Measurements from ENCODE around the gene GRM4. TPM values are rescaled to one million over a fixed set of nuclear protein-coding genes. Genes with fewer than 3 reads are reported as not detected.

The GRM4 gene
- total RNA-seq, 1 donor from 2014 or later: not detected

- TF ChIP-seq CTCF (IDR thresholded peaks at IDR 0.05; ENCODE audit: insufficient read depth, low read length, severe bottlenecking): no peak
- no peak for FAIRE-seq
- Histone ChIP-seq H3K36me3 (ENCODE audit: control insufficient read depth, insufficient read depth, low read length) (no peaks in the 10 kb centered on the region), H3K27me3 (ENCODE audit: control insufficient read depth, insufficient read depth, low read length) (peaks cover 21% of the 10 kb centered on the region), H3K4me3 (ENCODE audit: low read depth, low read length) (no peak overlapping the region)
- no peak for DNase-seq (ENCODE audit: low read depth)
Observed at GRCh38 chr6:34155471-34156300, 9.8 kb upstream of the GRM4 start.

- no peak for DNase-seq (ENCODE audit: low read depth)
- TF ChIP-seq CTCF (IDR thresholded peaks at IDR 0.05; ENCODE audit: insufficient read depth, low read length, severe bottlenecking): peak; percentile 99
- Histone ChIP-seq H3K36me3 (ENCODE audit: control insufficient read depth, insufficient read depth, low read length) (no peaks in the 10 kb centered on the region), H3K4me3 (ENCODE audit: low read depth, low read length) (no peak overlapping the region), H3K27me3 (ENCODE audit: control insufficient read depth, insufficient read depth, low read length) (peaks cover 24% of the 10 kb centered on the region)
- no peak for FAIRE-seq
Observed at GRCh38 chr6:34154668-34155447, 9.0 kb upstream of the GRM4 start.

- Histone ChIP-seq H3K27me3 (ENCODE audit: control insufficient read depth, insufficient read depth, low read length) (peaks cover 24% of the 10 kb centered on the region), H3K4me3 (ENCODE audit: low read depth, low read length) (no peak overlapping the region), H3K36me3 (ENCODE audit: control insufficient read depth, insufficient read depth, low read length) (no peaks in the 10 kb centered on the region)
- no peak for DNase-seq (ENCODE audit: low read depth)
- no peak for TF ChIP-seq CTCF (IDR thresholded peaks at IDR 0.05; ENCODE audit: insufficient read depth, low read length, severe bottlenecking)
- no peak for FAIRE-seq
Observed at GRCh38 chr6:34152806-34153520, 7.1 kb upstream of the GRM4 start.

- DNase-seq (ENCODE audit: low read depth) (no peak), FAIRE-seq (no peak)
- Histone ChIP-seq H3K36me3 (ENCODE audit: control insufficient read depth, insufficient read depth, low read length) (no peaks in the 10 kb centered on the region), H3K27me3 (ENCODE audit: control insufficient read depth, insufficient read depth, low read length) (peaks cover 22% of the 10 kb centered on the region), H3K4me3 (ENCODE audit: low read depth, low read length) (no peak overlapping the region)
- TF ChIP-seq CTCF (IDR thresholded peaks at IDR 0.05; ENCODE audit: insufficient read depth, low read length, severe bottlenecking): no peak
Observed at GRCh38 chr6:34152042-34152524, 6.2 kb upstream of the GRM4 start.

- Histone ChIP-seq H3K36me3 (ENCODE audit: control insufficient read depth, insufficient read depth, low read length) (no peaks in the 10 kb centered on the region), H3K4me3 (ENCODE audit: low read depth, low read length) (no peak overlapping the region), H3K27me3 (ENCODE audit: control insufficient read depth, insufficient read depth, low read length) (peaks cover 22% of the 10 kb centered on the region)
- no peak for FAIRE-seq
- TF ChIP-seq CTCF (IDR thresholded peaks at IDR 0.05; ENCODE audit: insufficient read depth, low read length, severe bottlenecking): peak; percentile 25
- DNase-seq (ENCODE audit: low read depth): no peak
Observed at GRCh38 chr6:34151321-34152041, 5.6 kb upstream of the GRM4 start.
